GM19468 (cell line): ENCODE measurements around the gene RANBP10.

Source experiments
- ATAC-seq: cut with Tn5 transposase; IDR thresholded peaks from one replicate; pipeline ENCODE4 v1.9.1; 2021; ENCODE audit warnings: mild to moderate bottlenecking, moderate library complexity, moderate number of reproducible peaks; ENCODE audit not compliant: unreplicated experiment; ENCODE audit errors: extremely low read depth

Gene RANBP10

GRCh38 chr16:67683767-67684166 is 122.6 kb downstream of the RANBP10 start:
- no peak for ATAC-seq

GRCh38 chr16:67679935-67680897 is 126.1 kb downstream of the RANBP10 start:
- ATAC-seq: no peak

GRCh38 chr16:67678354-67679023 is 127.9 kb downstream of the RANBP10 start:
- ATAC-seq: no peak

- no peak for ATAC-seq
Observed at GRCh38 chr16:67677712-67678111, 128.6 kb downstream of the RANBP10 start.

GRCh38 chr16:67676939-67677338 is 129.4 kb downstream of the RANBP10 start:
- no peak for ATAC-seq

GRCh38 chr16:67676516-67676915 is 129.8 kb downstream of the RANBP10 start:
- no peak for ATAC-seq

- no peak for ATAC-seq
Observed at GRCh38 chr16:67675999-67676398, 130.4 kb downstream of the RANBP10 start.

- no peak for ATAC-seq
Observed at GRCh38 chr16:67675579-67675935, 130.8 kb downstream of the RANBP10 start.

- no peak for ATAC-seq
Observed at GRCh38 chr16:67674851-67675578, 131.3 kb downstream of the RANBP10 start.

GRCh38 chr16:67673712-67674580 is 132.4 kb downstream of the RANBP10 start:
- ATAC-seq: no peak
